ENCODE measurements around the gene MIA. TPM values are rescaled to one million over a fixed set of nuclear protein-coding genes. Genes with fewer than 3 reads are reported as not detected.

Gene MIA
- total and polyA plus RNA-seq, 3 experiments from 2014 or later = 0.89 to 1.1 TPM; not detected in 1

DNA sequence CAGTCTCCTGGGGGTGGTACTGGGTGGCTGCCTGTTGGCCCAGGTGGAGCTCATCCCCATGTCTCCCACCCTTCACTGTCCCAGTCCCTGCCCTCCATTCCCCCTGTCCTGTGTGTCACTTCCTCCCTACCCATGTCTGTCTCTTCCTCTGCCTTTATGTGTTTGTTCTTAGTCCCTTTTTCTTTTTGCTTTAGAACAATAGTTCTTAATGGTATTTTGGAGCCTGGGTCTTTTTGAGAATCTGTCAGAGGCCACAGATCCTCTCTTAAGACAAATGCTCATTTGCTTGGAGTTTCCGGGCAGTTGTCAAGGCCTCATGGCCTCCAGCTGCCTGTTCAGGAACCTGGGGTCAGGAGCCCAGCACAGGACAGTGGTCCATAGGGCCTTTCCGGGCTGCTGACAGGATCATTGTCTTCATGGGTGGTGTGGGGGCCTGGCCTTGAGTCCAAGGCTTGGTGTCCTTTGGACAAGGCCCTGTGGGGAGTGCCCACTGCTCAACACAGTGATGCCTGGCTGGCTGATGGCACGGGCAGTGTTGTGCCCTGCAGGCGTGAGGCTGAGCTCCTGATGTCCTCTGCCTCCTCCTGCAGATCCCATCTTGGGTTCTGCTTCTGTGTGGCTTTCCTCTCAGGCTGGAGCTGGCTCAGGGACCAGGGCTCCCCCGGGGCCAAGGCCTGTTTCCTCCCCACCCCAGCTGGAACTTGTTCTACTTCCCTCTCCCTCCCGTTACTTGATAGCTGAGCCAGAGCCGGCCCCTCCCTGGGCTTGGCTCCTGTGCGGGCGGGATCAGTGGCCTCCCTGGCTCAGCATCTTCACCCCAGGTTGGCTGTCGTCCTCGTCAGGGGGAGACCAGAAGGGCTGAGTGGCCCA, 27.2 kb downstream of the MIA start:
- H3K4me3 Mint-ChIP-seq = peak overlapping the region; percentile 68 to 98 (median 76)
- peaks cover 75 to 88% (median 79%) of the 10 kb centered on the region in 3 donors for H3K4me1 Mint-ChIP-seq
- peak overlapping the region; percentile 87 to 100 (median 98) for H3K27ac Mint-ChIP-seq
- no peaks in the 10 kb centered on the region for H3K9me3 Mint-ChIP-seq
- H3K36me3 Mint-ChIP-seq = peaks cover 3 to 64% (median 5%) of the 10 kb centered on the region in 3 donors
- H3K27me3 Mint-ChIP-seq = no peaks in the 10 kb centered on the region
- Histone ChIP-seq H3K36me3 (ENCODE audit: insufficient read depth, low read length) (peaks cover 9% of the 10 kb centered on the region), H3K9me3 (ENCODE audit: low read length) (no peaks in the 10 kb centered on the region), H3K4me1 (ENCODE audit: insufficient read depth, low read length) (peaks cover 83% of the 10 kb centered on the region), H3K27me3 (ENCODE audit: insufficient read depth, low read length, poor library complexity, severe bottlenecking) (no peaks in the 10 kb centered on the region), H3K4me3 (ENCODE audit: low read length) (peak overlapping the region; percentile 59), H3K27ac (ENCODE audit: low read depth, low read length) (peak overlapping the region; percentile 77)
- ChIA-PET CTCF (interaction anchor here (1.0 to 2.3 kb wide), 2 partner anchors 25 to 139 kb away, joined by 4 to 9 read pairs; partner anchors contain the start of gene RAB4B), POLR2A (interaction anchor here (1.1 to 2.2 kb wide), 3 partner anchors 25 to 462 kb away, joined by 3 to 9 read pairs (median 7); partner anchors contain the start of genes ACTMAP, HNRNPUL1, RAB4B and SNRPA)
- DNase-seq = peak in 1 of 5 donors; percentile 26

- no peaks in the 10 kb centered on the region for H3K27me3 Mint-ChIP-seq
- no peaks in the 10 kb centered on the region for H3K9me3 ChIP-seq (ENCODE audit: low read length)
- peak overlapping the region; percentile 91 to 100 (median 98) for H3K27ac Mint-ChIP-seq
- H3K4me1 Mint-ChIP-seq = peaks cover 75 to 89% (median 81%) of the 10 kb centered on the region in 3 donors
- H3K9me3 Mint-ChIP-seq = no peaks in the 10 kb centered on the region
- H3K36me3 ChIP-seq (ENCODE audit: insufficient read depth, low read length) = peaks cover 16% of the 10 kb centered on the region
- peak overlapping the region; percentile 59 for H3K4me3 ChIP-seq (ENCODE audit: low read length)
- H3K27ac ChIP-seq (ENCODE audit: low read depth, low read length) = peak overlapping the region; percentile 77
- POLR2A ChIA-PET = interaction anchor here (0.6 to 2.2 kb wide), 4 partner anchors 25 to 461 kb away, joined by 3 to 9 read pairs (median 6); partner anchors contain the start of genes ACTMAP, HNRNPUL1, RAB4B and SNRPA
- H3K4me3 Mint-ChIP-seq = peak overlapping the region; percentile 68 to 98 (median 76)
- H3K27me3 ChIP-seq (ENCODE audit: insufficient read depth, low read length, poor library complexity, severe bottlenecking) = no peaks in the 10 kb centered on the region
- no peak for DNase-seq
- CTCF ChIA-PET = interaction anchor here (1.0 to 2.3 kb wide), 2 partner anchors 25 to 140 kb away, joined by 4 to 9 read pairs; partner anchors contain the start of gene RAB4B
- peaks cover 5 to 68% (median 6%) of the 10 kb centered on the region in 3 donors for H3K36me3 Mint-ChIP-seq
- H3K4me1 ChIP-seq (ENCODE audit: insufficient read depth, low read length) = peaks cover 85% of the 10 kb centered on the region
Observed at GRCh38 chr19:40803170-40803856, 28.0 kb downstream of the MIA start.

DNA sequence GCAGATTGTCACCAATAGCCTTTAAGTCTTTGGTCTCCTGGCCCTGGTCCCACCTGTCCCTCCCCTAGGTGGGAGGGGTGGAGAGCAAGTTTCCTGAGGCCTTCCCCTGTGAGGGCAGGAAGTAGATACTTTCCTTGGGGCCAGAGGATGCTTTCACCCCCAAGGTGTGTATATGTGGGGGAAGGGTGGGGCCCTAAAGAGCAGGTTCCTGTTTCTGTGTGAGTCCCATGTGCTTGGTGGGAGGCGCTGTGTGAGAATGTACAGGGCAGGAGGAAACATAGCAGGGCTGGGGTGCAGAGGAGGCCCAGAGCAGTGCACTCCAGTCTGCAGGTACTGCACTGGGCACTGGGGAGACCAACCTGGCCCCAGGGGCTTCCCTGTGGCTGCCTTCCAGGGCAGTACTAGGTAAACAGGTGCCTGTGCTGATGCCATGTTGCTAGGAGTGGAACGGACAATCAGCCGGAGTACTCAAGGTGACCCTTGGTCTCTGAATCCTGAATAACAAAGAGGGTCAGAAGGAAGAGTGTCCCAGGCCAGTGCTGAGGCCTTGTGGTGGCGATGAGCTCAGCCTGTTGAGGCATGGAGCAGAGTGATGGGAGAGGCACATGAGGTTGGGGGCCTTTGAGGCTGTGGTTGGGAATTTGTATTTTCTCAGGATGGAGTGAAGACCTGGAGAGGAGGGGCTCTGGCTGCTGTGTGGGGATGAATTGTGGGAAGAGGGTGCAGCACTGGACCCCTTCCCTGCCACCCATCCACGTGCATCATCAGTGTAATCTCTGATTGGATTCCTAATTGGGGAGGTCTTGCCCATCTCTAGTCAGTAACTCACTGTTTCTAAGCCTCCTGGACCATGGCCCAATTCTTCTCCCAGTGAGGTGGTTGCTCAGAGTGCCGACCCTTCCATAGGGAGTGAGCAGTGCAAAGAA, 28.8 kb downstream of the MIA start:
- Mint-ChIP-seq H3K27ac (peak overlapping the region; percentile 91 to 100 (median 98)), H3K4me1 (peaks cover 72 to 87% (median 78%) of the 10 kb centered on the region in 3 donors), H3K9me3 (no peaks in the 10 kb centered on the region), H3K4me3 (peak overlapping the region; percentile 68 to 96 (median 76)), H3K36me3 (peaks cover 5 to 70% (median 7%) of the 10 kb centered on the region in 3 donors), H3K27me3 (no peaks in the 10 kb centered on the region)
- Histone ChIP-seq H3K4me1 (ENCODE audit: insufficient read depth, low read length) (peaks cover 90% of the 10 kb centered on the region), H3K9me3 (ENCODE audit: low read length) (no peaks in the 10 kb centered on the region), H3K27me3 (ENCODE audit: insufficient read depth, low read length, poor library complexity, severe bottlenecking) (no peaks in the 10 kb centered on the region), H3K36me3 (ENCODE audit: insufficient read depth, low read length) (peaks cover 20% of the 10 kb centered on the region), H3K27ac (ENCODE audit: low read depth, low read length) (peak overlapping the region; percentile 77), H3K4me3 (ENCODE audit: low read length) (peak overlapping the region; percentile 46)
- DNase-seq = peak; percentile 44 to 86 (median 82)
- ChIA-PET CTCF (interaction anchor here (0.8 to 4.6 kb wide), 4 partner anchors 10 to 170 kb away, joined by 3 to 38 read pairs (median 18); partner anchors contain the start of gene RAB4B), POLR2A (interaction anchor here (1.2 to 3.7 kb wide), 4 partner anchors 26 to 141 kb away, joined by 3 to 34 read pairs (median 8); partner anchors contain the start of genes ACTMAP, RAB4B and SNRPA)

DNA sequence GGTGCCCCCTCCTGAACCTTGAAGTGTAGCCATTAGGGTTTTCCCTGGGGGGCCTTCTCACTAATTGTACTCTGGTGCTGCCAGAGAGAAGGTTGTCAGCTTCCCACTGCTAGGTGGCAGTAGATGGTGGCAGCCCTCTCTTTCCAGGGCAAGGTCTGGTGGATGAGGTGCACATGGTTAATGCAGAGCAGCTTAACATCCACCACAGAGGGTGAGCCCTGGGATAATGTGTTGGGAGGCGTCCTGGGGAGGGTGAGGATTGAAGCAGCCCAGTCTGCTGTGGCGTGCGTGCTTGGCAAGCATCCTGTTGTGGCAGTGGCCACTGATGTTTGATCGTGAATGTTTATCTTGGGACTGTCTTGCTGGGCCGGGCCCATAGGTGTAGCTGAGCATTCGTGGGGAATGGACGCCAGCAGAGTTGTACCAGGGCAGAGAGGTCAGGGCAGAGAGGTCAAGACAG, 29.5 kb downstream of the MIA start:
- peak overlapping the region; percentile 79 for H3K27ac ChIP-seq (ENCODE audit: low read depth, low read length)
- Mint-ChIP-seq H3K27me3 (no peaks in the 10 kb centered on the region), H3K27ac (peak overlapping the region; percentile 93 to 100 (median 98)), H3K4me1 (peaks cover 72 to 89% (median 79%) of the 10 kb centered on the region in 3 donors), H3K9me3 (no peaks in the 10 kb centered on the region), H3K36me3 (peaks cover 5 to 76% (median 7%) of the 10 kb centered on the region in 3 donors), H3K4me3 (peak overlapping the region; percentile 36 to 96 (median 76))
- H3K9me3 ChIP-seq (ENCODE audit: low read length) = no peaks in the 10 kb centered on the region
- peak in 1 of 5 donors; percentile 31 for DNase-seq
- H3K36me3 ChIP-seq (ENCODE audit: insufficient read depth, low read length) = peaks cover 20% of the 10 kb centered on the region
- H3K4me1 ChIP-seq (ENCODE audit: insufficient read depth, low read length) = peaks cover 93% of the 10 kb centered on the region
- POLR2A ChIA-PET = interaction anchor here (1.1 to 3.7 kb wide), 4 partner anchors 14 to 142 kb away, joined by 3 to 34 read pairs (median 10); partner anchors contain the start of genes ACTMAP, RAB4B and SNRPA
- CTCF ChIA-PET = interaction anchor here (0.6 to 4.6 kb wide), 8 partner anchors 11 to 171 kb away, joined by 3 to 38 read pairs (median 4); partner anchors contain the start of genes COQ8B, ITPKC and RAB4B
- H3K4me3 ChIP-seq (ENCODE audit: low read length) = peak overlapping the region; percentile 46
- no peaks in the 10 kb centered on the region for H3K27me3 ChIP-seq (ENCODE audit: insufficient read depth, low read length, poor library complexity, severe bottlenecking)

DNA sequence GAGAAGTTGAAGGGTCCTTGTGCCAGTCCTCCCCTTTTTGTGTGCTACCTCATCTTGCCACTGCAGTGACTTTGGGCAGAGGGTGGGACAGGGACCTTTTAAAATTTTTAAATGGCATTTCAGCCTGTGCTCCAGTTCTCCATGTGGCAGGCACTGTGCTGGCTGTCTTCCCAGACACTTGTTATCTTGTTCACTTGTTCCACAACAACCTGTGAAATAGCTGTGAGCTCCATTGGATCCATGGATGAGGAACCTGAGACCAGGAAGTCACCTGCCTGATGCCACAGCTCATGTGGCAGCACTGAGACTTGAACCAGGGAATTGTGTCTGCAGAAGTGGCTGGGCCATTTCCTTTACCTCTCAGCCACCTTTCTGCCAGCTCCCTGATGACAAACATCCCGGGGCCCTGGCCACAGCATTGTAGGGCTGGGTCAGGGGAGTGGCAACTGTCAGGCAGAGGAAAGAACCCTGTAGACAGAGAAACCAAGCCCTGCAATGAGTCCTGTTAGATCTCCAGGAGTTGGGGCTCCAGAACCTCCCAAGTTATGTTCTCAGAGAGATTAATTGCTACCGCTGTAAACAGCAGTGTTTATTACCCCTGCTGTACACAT, 30.0 kb downstream of the MIA start:
- peak overlapping the region; percentile 79 for H3K27ac ChIP-seq (ENCODE audit: low read depth, low read length)
- Mint-ChIP-seq H3K36me3 (peaks cover 5 to 74% (median 7%) of the 10 kb centered on the region in 3 donors), H3K9me3 (no peaks in the 10 kb centered on the region), H3K4me1 (peaks cover 70 to 89% (median 80%) of the 10 kb centered on the region in 3 donors), H3K4me3 (peak overlapping the region; percentile 36 to 96 (median 76)), H3K27ac (peak overlapping the region; percentile 93 to 100 (median 98)), H3K27me3 (no peaks in the 10 kb centered on the region)
- peaks cover 93% of the 10 kb centered on the region for H3K4me1 ChIP-seq (ENCODE audit: insufficient read depth, low read length)
- H3K4me3 ChIP-seq (ENCODE audit: low read length) = peak overlapping the region; percentile 46
- CTCF ChIA-PET = interaction anchor here (0.6 to 4.6 kb wide), 12 partner anchors 12 to 171 kb away, joined by 3 to 38 read pairs (median 4); partner anchors contain the start of genes ACTMAP, COQ8B, ITPKC and RAB4B
- peak in 3 of 5 donors; percentile 31 to 65 (median 48) for DNase-seq
- H3K27me3 ChIP-seq (ENCODE audit: insufficient read depth, low read length, poor library complexity, severe bottlenecking) = no peaks in the 10 kb centered on the region
- H3K36me3 ChIP-seq (ENCODE audit: insufficient read depth, low read length) = peaks cover 20% of the 10 kb centered on the region
- POLR2A ChIA-PET = interaction anchor here (1.1 to 3.7 kb wide), 5 partner anchors 14 to 142 kb away, joined by 3 to 34 read pairs (median 8); partner anchors contain the start of genes ACTMAP, COQ8B, ITPKC and RAB4B
- H3K9me3 ChIP-seq (ENCODE audit: low read length) = no peaks in the 10 kb centered on the region

DNA sequence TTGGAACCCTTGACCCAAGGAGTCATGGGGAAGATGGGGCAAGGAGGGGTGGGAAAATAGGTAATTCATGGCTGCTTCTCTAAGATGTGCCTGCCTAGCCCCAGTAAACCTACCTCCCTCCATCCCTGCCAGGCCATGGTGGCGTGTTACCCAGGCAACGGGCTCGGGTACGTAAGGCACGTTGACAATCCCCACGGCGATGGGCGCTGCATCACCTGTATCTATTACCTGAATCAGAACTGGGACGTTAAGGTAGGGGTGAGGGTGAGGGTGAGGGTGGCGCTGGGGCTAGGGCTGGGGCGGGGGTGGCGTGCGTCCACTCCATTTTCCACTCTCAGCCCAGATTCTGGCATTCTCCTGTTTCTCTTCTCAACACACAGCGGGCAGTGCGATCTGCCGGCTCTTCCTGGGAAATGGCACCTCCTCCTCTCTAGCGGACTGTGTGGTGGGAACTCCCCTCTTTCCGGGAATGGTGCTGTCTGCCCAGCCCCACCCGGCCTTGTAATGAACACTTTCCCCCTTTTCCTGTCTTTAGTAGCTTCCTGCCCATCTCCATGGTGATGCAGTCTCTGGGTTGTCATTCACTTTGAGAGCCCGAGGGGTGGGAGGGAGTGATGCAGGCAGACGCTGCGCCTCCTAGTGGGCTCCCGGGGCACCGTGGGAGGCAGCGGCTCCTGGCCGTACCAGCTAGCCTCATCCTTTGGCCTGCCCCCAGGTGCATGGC, 31.3 kb downstream of the MIA start:
- ChIA-PET CTCF (interaction anchor here (0.8 to 4.6 kb wide), 18 partner anchors 9 to 190 kb away, joined by 3 to 38 read pairs (median 4); partner anchors contain the start of genes ACTMAP, COQ8B, EGLN2 and RAB4B), POLR2A (interaction anchor here (0.6 to 3.7 kb wide), 8 partner anchors 8 to 456 kb away, joined by 4 to 34 read pairs (median 6); partner anchors contain the start of genes ACTMAP, COQ8B, EGLN2 and ITPKC)
- H3K4me3 ChIP-seq (ENCODE audit: low read length) = peak overlapping the region; percentile 46
- H3K36me3 Mint-ChIP-seq = peaks cover 7 to 66% (median 7%) of the 10 kb centered on the region in 3 donors
- peak overlapping the region; percentile 45 to 91 (median 82) for H3K4me3 Mint-ChIP-seq
- H3K9me3 ChIP-seq (ENCODE audit: low read length) = no peaks in the 10 kb centered on the region
- peaks cover 82% of the 10 kb centered on the region for H3K4me1 ChIP-seq (ENCODE audit: insufficient read depth, low read length)
- peak overlapping the region; percentile 93 to 100 (median 98) for H3K27ac Mint-ChIP-seq
- H3K9me3 Mint-ChIP-seq = no peaks in the 10 kb centered on the region
- H3K27me3 Mint-ChIP-seq = no peaks in the 10 kb centered on the region
- peaks cover 20% of the 10 kb centered on the region for H3K36me3 ChIP-seq (ENCODE audit: insufficient read depth, low read length)
- DNase-seq = peak; percentile 76 to 86 (median 83)
- peaks cover 76 to 86% (median 85%) of the 10 kb centered on the region in 3 donors for H3K4me1 Mint-ChIP-seq
- H3K27ac ChIP-seq (ENCODE audit: low read depth, low read length) = peak overlapping the region; percentile 79
- H3K27me3 ChIP-seq (ENCODE audit: insufficient read depth, low read length, poor library complexity, severe bottlenecking) = no peaks in the 10 kb centered on the region
